ENCODE results near the gene UCN3.

UCN3 gene, protein sequence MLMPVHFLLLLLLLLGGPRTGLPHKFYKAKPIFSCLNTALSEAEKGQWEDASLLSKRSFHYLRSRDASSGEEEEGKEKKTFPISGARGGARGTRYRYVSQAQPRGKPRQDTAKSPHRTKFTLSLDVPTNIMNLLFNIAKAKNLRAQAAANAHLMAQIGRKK

DNA sequence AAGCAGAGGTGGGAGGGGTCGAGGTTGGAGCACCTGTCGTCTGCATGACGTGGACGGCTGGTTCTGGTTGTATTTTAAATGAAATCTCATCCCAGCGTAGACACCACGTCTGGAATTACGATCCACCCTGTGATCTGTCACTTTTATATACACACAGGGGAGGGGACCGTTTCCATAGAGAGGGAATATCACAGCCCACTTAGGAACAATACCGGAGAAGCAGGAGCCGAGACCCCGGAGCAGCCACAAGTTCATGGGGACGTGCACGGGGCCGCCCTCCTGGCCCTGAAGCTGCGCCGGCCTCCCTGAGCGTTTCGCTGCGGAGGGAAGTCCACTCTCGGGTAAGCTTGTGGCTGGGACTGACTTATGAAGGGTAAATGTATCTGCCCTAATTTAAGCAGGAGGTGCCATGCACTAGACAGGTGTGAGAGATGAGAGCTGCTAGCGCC, at the start of gene UCN3:
UCN3 (plus strand) TSS at position 77 of the 449 bp plus-strand sequence. CDS start 8,755 bp downstream, outside the sequence.
- DNase-seq: peak; percentile 8

DNA sequence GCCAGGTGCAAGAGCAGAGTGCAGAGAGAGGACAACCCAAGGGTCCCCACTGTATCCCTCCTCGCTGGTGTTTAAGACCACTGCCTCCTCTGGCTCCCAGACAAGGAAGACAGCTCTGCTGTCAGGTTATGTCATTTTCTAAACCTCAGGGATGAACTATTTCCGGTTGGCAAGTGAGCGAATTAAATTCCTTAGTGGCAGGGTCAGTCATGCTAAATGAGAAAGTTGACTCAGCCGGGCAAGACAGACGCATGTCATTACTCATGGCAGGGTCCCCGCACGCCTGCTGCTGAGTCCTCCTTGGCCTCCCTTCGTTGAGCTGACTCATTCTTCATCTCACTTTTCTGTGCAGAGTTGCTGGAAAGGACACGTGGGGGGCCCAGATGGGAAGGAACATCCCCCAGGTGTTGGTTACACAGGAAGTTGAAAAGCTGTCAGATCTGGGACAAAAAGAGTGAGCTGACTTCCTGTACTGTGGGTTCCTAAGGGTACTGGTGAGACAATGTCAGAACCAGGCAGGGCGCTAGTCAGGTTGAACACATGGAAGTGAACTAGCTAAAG, 47.1 kb upstream of the UCN3 start:
- DNase-seq: no peak

DNA sequence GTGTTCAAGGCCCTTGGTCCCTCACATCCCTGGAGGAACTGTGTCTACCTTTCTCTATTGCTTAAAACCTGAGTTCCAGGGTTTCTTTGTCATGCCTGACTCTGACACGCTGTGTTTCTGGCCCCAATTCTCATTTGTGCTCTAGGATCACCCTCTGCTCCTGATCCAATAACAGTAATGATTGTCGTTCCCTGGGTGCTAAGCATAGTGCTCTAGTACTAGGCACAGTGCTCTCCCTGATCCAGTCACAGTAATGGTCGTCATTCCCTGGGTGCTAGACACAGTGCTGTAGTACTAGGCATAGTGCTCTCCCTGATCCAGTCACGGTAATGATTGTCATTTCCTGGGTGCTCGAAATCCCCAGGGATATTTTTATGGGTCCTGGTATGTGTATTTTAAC, 46.6 kb upstream of the UCN3 start:
- DNase-seq: no peak

DNA sequence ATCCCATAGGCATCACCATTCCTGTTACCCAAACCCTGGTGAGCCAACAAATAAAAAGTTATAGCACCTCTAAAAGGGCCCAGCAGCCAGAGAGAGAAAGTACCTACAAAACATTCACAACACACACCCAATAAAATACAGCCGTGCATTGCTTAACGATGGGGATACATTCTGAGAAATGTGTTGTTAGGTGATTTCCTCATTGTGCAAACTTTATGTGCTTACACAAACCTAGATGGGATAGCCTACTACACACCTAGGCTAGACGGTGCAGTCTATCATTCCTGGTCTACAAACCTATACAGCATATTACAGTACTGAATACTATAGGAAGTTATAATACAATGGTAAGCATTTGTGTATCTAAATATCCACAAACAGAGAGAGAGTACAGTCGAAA, 44.9 kb upstream of the UCN3 start:
- DNase-seq: no peak

DNA sequence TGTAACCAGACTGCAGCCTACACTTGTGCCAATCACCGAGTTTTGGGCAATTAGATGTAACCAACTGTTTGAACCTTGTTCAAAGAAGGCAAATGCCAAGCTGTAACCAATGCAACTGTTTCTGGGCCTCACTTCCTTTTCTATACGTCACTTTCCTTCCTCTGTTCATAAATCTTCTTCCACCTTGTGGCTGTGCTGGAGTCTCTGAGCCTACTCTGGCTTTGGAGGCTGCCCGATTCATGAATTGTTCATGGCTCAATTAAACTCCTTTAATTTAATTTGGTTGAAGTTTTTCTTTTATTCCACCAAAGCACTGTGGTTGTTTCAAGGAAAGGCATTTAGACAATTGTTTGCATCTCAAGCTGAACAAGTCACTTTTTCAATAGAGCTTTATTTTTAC, 43.5 kb upstream of the UCN3 start:
- DNase-seq: no peak

DNA sequence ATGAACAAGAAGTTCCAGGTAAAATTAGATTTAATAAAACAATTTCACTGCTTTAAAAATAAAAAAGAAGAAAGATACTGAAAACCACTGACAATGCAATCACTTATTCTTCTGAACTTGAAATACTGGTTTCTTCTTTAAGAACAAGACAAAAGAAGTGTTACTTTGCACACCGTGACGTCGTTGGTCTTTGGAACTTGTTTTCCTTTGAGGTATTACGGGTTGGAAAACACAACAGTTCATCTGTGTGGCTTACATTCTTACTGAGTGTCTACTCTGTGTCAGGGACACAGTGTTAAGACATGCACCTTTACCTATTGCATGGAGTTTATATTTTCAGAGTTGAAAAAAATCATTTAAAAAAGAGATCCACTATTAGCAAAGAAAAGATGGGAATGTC, 41.3 kb upstream of the UCN3 start:
- no peak for DNase-seq

DNA sequence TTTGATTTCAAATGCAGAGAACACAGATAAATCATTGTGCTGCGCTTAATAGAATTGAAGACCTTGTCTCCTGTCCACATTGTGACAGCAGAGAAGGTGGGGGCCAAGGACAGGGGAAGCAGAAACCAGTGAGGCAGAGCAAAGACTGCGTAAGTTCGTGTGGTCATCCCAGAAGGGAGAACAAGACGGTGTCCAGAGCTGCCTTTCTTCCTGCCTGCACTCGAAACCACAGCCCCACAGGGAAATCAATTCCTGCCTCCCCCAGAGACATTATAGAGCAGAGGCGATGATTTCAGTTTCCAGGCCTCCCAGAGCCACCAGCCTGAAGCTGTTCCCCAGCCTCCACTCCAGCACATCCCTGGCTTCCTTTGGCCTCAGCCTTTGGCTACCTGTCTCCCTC, 39.7 kb upstream of the UCN3 start:
- no peak for DNase-seq

DNA sequence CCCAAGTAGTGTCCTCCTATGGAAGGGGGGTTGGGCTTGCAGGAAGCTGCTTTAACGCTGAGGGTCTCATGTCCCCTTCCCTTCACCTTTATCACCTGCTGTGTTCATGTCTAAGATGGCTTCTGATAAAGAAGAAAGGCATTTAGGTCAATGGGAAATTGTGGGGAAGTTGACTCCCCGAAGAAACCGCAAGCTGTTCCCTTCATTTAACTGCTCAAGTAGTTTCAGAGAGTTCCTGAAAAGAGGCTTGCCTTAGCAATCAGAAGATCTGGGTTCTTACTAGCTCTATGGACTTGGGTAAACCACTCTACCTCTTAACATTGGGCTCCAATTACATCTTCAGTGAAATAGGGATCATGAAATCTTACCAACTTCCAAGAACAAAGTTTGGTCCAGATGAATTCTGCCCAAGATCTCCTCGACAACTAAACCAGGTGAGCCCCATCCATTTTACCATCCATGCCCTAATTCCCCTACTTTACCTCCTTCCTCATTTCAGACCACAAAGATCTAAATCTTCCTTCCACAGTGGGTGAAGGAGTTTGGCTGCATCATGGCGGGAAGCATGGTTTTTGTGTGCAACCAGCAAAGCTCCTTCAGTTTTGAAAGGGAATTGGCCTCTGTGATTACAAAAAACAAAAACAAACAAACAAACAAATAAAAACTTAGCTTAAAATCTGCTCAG, 30.4 kb upstream of the UCN3 start:
- DNase-seq: no peak

DNA sequence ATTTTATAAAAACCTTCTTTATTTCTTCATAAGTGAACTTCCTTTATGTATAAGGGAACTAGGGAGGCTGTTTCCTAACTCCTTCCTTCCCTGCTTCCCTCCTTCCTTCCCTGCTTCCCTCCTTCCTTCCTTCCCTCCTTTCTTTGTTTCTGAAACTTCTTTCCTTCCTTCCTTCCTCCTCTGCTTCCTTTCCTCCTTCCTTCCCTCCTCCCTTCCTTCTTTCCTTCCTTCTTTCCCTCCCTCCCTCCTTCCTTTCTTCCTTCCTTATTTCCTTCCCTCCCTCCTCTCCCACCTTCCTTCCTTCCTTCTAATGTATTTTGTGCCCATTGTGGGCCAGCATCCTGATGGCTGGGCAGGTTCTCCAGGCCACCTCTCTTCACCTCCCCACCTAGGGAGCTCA, 26.8 kb upstream of the UCN3 start:
- DNase-seq: no peak

DNA sequence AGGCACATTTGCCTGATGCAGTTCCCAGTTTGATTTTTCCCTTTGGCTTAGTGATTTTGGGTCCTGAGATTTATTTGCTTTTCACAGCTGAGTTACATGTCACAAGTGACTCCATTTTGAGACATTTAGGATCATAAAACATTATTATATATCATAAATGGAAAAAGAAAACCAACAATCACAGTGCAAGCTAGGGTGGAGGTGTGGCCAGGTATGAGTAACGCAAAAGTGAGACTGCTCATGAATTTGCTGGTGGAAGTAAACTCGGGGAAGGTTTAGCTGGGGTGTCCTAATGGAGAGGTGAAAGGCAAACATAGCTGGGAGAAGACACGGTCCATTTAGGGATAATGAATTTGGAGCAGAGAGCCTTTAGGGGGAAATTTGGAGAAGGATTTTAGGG, 21.7 kb upstream of the UCN3 start:
- DNase-seq: no peak

DNA sequence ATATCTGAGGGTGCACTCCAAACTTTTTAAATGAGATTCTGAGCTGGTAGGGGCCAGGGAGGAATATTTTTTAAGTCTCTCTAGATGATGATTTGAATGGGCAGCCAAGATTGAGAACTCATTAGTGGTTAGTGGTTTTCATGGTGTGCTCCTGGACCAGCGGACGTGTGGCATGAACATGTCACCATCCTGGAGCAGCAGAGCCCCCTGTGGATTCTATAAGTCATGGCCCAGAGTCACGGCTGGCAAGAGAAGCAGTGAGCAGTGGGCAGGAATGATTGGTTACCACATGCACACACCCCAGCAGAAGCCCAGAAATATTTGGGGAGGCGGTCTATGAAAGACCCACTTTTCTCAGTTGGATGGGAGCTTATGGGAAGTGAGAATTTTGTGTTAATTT, 21.2 kb upstream of the UCN3 start:
- no peak for DNase-seq

DNA sequence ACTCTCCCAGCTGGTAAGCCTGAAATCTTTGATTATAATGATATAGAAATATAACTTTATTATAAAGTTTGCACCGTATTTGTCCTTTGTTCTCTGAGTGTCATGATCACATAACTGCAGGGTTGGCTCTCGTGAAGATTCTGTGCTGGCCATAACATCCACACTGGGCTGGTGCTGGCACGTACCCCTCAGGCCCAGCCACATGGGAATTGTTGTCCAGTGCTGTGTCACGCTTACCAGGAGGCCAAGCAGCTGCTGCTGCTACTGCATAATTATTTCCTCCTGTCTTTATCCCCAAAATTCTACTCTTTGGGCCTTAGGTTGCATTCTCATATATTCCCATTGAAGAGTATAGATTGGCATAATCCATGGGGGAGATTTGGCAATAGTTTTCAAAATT, 20.8 kb upstream of the UCN3 start:
- DNase-seq: no peak

DNA sequence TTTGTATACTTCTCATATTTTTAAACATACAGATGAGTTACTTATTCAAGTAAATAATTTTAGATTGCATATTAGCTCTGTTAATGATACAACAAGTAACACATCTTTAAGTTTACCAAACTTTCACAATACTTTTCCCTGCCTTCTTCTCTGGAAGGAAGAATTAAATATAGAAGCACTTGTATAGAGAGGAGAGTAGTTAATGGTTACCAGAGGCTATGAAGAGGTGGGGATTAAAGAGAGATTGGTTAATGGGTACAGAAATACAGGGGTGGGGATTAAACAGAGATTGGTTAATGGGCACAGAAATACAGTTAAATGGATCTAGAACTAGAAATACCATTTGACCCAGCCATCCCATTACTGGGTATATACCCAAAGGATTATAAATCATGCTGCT, 20.0 kb upstream of the UCN3 start:
- DNase-seq: no peak

DNA sequence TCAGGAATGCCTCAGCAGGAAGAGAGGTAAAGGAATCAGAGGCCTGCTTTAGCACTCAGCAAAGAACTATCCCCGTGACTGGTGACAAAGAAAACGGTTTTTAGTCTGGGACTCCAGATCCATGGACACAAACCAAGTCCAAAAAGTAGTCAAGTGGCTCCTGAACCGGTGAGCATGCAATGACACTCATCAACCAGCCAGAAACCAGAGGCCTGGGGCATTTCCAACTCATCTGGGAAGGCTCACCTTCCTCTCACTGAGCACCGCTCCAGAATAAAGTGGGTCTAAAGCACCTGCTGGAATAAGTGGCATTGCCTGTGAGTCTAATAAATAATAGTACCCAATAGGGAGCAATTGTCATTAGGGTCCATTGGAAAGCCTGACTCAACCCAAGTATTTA, 17.9 kb upstream of the UCN3 start:
- DNase-seq: no peak

DNA sequence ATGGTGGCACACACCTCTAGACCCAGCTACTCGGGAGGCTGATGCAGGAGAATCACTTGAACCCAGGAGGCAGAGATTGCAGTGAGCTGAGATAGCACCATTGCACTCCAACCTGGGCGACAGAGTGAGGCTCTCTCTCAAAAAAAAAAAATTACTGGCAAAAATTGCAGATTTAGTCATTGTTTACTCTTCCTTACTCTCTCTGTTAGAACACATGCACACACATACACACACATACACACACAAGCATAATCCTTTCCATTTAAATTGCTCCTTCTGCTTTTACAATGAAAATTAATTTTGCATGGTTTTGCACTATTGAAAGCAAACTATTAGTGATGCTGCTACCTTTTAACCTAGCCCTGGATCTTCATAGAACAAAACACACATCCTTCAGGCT, 15.4 kb upstream of the UCN3 start:
- no peak for DNase-seq

DNA sequence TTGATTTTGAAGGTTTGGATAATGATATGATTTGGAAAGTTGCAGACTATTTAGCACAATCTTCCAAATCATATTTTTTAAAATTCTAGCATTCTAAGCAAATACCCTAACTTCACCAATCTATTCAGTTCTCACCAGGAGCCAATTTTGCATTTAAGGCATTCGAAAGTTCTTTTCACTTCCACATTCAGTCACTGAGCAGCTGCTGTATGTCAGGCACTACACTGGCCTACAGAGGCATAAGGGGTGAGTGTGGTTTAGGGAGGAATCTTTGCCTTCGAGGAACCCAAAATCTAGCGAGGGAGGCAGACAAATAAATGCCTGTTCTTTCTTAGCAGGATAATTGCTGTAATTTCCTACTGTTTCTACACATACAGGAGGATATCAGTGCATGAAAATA, 10.7 kb upstream of the UCN3 start:
- no peak for DNase-seq

DNA sequence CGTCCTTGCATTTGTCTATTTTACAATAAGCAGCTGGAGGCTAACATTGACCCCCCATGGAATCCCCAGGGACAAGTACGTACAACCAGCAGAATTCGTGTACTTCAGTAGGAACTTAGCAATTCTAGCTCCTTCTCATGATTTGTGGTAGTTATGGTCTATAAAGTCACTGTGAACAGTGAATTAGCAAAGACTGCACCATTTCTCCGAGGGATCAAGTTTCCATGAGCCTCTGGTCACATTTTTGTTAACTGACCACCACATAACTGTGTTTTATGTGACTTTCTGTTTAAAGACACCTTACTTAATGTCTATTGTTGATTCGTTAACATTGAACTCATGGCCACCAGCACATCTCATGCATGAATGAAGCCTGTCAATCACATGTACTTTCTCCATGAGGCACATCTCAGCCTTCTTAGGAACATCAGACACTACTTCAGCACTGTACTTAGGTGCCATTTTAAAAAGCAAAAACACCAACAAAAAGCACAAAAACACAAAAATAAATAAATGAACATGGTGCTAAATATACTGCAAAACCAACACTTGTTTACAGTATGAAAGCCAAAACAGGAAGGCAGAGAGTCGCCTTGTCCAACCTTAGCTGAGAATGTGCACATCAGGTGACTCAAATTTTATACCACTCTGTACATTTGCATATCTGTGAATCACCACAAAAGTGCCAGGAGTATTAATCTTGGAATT, 9.0 kb upstream of the UCN3 start:
- DNase-seq: no peak

DNA sequence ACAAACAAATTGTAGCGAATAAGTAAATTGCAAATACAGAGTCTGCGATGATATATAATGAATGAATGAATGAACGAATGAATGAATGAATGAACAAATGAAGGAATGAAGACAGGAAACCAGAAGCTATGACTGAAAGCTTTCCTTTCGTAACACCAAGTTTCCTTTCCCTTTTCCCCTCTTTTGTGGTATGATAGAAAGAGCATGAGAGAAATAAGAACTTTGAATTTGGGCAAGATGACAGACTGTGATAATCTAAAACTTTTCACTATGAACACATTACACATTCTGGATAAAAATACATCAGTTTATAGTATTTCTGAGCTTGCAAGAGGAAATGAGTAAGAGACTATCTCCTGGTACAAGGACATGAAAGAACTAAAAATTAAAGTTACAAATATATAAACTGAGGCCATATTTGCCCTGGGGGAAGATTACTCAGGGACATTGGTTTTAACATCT, 8.4 kb upstream of the UCN3 start:
- no peak for DNase-seq

DNA sequence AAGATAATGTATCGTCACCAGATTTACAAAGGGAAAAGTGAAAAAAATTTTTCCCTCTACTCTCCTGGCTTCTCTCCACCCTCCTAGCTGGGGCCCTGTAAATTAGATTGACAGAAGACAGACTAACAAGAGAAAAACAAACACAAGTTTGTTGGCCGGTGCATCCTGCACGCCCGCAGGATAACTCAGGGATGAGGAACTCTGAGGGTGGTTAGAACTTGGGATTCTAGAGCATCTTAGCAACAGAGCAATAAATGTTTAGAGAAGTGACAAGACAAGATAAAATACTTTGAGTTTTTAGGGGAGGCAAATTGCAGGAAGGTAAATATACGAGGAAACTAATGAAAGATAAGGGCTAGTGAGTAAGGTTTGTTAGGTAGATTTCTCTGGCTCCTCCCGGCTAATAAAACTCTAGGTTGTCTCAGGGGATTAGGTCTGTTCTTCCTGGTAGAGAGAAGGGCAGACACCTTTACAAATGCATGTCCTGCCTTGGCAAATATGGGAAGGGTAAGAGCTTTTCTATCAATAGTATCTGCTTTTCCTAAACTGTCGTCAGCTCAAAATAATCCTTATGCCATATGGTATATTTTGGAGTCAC, 4.3 kb upstream of the UCN3 start:
- no peak for DNase-seq

DNA sequence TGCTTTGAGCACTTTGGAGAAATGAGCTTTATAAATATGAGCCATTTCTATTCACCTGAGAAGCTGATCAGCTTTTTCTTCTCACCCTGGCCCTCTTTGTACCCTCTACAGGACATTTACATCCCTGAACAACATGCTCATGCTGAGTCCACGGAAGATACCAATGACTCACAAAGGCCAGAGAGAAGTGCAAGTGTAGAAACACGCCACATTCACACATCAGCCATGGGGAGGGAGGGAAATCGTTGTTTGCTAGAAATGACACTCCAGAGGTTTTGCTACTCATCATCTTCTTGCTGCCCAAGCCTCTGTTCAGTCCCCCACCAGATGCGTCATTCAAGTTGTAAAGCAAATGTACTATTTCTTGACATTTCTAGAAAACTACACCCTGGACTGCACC, 2.8 kb upstream of the UCN3 start:
- no peak for DNase-seq

DNA sequence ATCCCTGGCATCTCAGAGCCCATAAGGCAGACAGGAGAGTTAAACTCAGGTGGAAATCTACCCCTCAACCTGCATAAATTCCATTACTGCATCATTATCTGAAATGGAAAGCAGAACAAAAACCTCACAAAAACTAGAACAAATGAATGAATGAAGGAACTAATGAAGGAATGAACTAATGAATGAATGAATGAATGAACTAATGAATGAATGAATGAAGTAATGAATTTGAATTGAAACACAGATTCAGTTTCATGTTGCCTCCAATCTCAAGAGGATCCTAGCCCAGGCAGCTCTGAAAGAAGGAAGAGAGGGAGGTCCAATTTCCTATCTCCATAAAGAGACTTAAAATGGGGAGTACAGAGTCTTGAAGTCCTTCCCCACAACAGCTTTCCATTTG, 1.9 kb upstream of the UCN3 start:
- DNase-seq: no peak

DNA sequence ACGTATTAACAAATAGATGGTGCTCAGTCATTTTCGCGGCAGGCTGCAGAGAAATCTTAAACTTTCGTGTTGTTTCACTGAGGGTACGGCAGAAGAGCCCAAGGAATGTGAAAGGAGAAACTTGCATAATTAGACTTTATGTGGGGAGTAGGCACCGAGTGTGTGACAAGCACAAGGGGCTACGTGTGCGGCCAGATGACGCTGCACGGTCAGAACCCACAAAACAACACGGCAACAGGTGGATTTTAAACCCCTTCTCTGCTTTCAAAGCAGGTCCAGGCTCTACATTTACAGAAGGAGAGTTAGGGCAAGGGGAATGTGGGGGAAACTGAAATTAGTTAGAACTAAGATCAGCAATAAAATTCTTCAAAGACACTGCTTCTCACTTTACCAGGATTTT, 392 bp upstream of the UCN3 start:
- DNase-seq: no peak

DNA sequence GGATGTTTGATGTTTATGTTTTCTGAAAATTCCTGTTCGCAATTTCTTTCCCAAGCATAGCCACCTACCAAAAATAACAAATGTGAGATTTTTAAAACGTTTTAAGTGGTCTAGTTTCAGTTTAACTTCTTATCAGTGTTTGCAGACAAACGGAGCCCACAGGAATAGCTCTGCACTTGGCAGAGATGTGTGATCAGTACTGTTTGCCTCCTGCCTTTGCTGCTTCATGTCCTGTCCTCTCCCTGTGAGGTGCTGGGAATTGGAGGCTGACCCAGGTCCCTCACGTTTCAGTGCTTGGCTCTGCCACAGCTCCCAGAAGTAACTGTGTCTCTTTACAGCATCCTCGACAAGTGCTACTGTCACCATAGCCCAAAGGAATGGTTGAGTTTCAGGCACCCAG, 1.2 kb downstream of the UCN3 start:
- DNase-seq: no peak
